Cardiac fibroblast (primary cell): ENCODE data around the gene TRAFD1.

Experiments used
- DNase-seq, 2 donors: peaks; one replicate each; pipeline versions ENCODE4 v3.0.0 to v3.0.0-alpha.2; 2010; ENCODE audit warnings: low read depth in 2 of 2
- H3K4me3 ChIP-seq, 2 donors: replicated peaks in 1 of 2; 1 replicate in 1 of 2; 2 replicates in 1 of 2; pipeline ENCODE4 v1.5.1; 2011; ENCODE audit warnings: low read depth in 2 of 2, low read length in 2 of 2, mild to moderate bottlenecking in 2 of 2, moderate library complexity in 1 of 2
- TF ChIP-seq, protein P1 (sequence below): IDR thresholded peaks from one replicate; pipeline ENCODE4 v1.5.1; 2011; ENCODE audit warnings: low read depth, mild to moderate bottlenecking, low read length, inconsistent platforms

The TRAFD1 gene, protein sequence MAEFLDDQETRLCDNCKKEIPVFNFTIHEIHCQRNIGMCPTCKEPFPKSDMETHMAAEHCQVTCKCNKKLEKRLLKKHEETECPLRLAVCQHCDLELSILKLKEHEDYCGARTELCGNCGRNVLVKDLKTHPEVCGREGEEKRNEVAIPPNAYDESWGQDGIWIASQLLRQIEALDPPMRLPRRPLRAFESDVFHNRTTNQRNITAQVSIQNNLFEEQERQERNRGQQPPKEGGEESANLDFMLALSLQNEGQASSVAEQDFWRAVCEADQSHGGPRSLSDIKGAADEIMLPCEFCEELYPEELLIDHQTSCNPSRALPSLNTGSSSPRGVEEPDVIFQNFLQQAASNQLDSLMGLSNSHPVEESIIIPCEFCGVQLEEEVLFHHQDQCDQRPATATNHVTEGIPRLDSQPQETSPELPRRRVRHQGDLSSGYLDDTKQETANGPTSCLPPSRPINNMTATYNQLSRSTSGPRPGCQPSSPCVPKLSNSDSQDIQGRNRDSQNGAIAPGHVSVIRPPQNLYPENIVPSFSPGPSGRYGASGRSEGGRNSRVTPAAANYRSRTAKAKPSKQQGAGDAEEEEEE

DNA sequence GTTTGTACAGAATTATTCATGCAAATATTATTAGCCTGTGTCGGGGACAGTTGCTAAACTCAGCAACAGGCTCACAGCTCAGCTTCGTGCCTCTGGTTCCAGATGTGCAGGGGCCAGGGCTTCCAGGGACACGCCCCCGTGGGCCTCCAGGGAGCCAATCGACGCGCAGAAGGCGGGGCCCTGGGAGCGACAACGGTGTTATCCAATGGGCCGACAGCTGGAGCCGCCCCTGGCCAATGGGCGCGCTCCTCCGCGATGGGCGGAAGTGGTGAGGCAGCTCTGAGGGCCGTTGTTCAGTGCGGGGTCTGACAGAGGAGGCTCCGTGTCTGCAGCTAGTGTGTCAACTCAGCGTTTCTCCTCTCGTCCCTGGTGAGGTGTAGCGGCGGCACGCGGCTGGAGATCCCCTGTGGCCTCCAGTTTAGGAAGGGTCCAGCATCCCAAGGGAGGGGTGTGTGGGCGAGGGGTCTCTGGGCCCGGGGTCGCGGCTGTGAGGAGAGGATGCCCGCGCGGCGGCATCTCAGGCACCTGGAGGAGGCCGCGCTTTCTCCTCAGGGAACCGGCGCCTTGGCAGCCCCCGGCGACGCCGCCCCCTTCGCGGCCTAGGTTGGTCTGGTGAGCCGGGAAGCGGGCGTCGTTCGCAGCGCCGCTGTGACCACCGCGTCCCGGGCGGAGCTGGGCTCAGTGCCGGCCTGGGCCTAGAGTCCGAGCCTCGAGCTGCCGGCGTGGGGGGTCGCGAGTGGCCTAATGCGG lies at the start of gene TRAFD1:
Gene TRAFD1, plus strand, starts transcription at position 311 of the 750 bp plus-strand sequence. CDS start 4,963 bp downstream, outside the sequence.
- peak; percentile 97 to 98 for DNase-seq
- peak within 1 kb of the TSS; percentile 78 to 89 for H3K4me3 ChIP-seq
- TF ChIP-seq, protein P1, sequence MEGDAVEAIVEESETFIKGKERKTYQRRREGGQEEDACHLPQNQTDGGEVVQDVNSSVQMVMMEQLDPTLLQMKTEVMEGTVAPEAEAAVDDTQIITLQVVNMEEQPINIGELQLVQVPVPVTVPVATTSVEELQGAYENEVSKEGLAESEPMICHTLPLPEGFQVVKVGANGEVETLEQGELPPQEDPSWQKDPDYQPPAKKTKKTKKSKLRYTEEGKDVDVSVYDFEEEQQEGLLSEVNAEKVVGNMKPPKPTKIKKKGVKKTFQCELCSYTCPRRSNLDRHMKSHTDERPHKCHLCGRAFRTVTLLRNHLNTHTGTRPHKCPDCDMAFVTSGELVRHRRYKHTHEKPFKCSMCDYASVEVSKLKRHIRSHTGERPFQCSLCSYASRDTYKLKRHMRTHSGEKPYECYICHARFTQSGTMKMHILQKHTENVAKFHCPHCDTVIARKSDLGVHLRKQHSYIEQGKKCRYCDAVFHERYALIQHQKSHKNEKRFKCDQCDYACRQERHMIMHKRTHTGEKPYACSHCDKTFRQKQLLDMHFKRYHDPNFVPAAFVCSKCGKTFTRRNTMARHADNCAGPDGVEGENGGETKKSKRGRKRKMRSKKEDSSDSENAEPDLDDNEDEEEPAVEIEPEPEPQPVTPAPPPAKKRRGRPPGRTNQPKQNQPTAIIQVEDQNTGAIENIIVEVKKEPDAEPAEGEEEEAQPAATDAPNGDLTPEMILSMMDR, result no peak

DNA sequence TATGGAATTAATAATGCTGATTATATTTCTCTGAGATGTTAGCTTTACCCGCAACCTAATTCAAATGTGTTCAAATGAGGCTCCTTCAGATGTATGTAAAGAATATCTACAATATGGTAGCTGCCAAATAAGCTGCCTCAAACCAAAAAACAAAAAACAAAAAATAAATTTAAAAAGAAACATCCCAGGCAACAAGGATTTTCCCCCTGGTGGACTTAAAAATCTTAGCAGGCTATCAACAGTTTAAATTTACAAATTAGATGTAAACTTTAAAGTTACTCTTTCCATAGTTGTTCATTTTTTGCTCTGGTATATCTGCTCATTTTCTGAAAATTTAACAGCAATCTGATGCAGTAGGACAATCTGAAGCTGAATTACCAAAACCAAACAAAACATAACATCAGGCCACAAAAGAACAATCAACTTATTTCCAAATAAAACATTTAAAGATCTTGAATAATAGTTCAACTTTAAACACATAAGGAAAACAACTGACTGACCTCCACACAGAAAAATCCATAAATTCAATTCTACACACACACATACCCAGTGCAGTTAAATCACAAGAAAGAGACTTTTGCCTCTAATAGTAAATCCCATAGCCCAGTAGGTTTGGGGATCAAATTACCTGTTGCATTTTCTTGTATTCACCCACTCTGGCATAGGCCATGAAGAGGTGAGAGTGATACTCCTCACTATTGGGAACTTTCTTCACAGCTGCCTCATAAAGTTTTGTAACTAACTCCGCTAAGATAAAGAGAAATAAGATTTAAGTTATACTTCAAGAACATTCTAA lies 38.1 kb upstream of the TRAFD1 start:
- TF ChIP-seq, protein P1, result peak; percentile 42
- peak in 1 of 2 donors; percentile 18 for DNase-seq
- no peak overlapping the region for H3K4me3 ChIP-seq

DNA sequence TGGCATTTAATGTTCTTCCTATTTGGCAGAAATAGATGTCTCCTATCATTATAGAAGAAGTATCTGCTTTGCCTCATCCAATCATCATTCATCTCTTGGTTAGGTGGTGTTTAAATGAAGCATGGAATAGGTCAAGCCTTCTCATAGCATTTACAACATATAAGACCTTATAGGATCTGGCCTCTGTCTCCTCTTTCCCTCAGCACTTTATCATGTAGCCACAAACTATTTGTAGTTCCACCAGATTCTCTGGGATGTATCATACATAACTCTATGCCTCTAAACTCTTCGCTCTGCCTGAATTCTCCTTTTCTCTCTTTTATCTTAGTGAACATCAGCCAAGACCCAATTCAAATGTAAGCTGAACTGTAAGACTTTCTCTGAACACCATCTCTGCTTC lies 37.5 kb upstream of the TRAFD1 start:
- peak in 1 of 2 donors; percentile 8 for DNase-seq
- TF ChIP-seq, protein P1, result no peak
- no peak overlapping the region for H3K4me3 ChIP-seq

DNA sequence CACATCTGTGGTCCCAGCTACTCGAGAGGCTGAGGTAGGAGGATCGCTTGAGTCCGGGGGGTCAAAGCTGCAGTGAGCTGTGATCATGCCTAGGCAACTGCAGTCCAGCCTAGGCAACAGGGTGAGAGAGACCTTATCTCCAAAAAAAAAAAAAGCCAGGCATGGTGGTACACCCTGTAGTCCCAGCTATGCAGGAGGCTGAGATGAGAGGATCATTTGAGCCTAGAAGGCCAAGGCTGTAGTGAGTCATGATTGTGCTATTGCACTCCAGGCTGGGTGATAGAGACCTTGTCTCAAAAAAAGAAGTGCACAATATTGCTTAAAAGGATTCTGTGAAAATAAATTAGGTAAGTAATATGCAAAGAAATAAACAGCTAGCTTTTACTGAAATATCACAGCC lies 33.8 kb upstream of the TRAFD1 start:
- TF ChIP-seq, protein P1, result no peak
- no peak for DNase-seq
- H3K4me3 ChIP-seq, result no peak overlapping the region

DNA sequence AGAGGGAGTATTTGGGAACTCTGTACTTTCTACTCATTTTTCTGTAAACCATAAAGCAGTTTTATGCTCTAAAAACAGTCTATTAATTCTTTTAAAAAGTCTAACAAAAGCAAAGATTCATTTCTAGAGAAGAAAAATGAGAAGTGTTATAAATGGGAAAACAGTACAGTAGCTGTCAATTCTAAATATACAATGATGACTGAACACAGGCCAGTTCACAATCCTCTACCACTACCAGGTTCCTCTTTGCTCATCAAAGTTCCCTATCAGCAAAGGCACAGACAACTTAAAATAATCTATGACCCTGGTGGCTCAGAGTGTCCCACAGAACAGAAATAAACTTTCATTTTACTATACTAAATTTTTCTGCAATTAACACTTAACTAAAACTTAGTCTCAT lies 29.3 kb upstream of the TRAFD1 start:
- no peak overlapping the region for H3K4me3 ChIP-seq
- no peak for DNase-seq
- TF ChIP-seq, protein P1, result no peak

DNA sequence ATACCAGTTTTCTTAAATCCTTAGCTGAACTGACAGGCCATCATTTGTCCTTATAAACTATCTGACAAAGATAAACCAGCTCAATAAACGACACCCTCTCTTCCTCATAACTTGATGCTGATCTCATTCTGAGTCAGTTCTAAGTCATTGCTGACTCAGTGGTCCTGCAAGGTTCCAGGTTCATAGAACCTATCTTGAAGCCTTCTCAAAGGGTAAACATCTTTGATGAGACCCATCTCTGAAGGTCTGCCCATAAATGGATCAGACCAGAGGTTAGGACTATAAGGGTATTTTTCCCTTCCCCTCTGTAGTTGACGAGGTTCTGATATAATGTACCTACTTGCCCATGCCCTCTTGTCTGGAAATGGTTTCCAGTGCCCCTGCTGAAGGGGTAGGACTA lies 28.7 kb upstream of the TRAFD1 start:
- TF ChIP-seq, protein P1, result no peak
- H3K4me3 ChIP-seq, result no peak overlapping the region
- peak in 1 of 2 donors; percentile 84 for DNase-seq
